Neural progenitor cell (in vitro differentiated cells): Measurements from ENCODE around the gene DLEC1.

Source experiments
- EZH2 ChIP-seq: fragments of 200-600 bp; sonication (generic); IDR thresholded peaks from 2 replicates; pipeline ENCODE4 v1.6.1; 2017; ENCODE audit warnings: antibody characterized with exemption, mild to moderate bottlenecking, moderate library complexity
- TF ChIP-seq, protein P1 (sequence below): fragments of 200-600 bp; sonication (generic); IDR thresholded peaks from 2 replicates; pipeline ENCODE4 v1.5.1; 2017; ENCODE audit warnings: antibody characterized with exemption, mild to moderate bottlenecking

DNA sequence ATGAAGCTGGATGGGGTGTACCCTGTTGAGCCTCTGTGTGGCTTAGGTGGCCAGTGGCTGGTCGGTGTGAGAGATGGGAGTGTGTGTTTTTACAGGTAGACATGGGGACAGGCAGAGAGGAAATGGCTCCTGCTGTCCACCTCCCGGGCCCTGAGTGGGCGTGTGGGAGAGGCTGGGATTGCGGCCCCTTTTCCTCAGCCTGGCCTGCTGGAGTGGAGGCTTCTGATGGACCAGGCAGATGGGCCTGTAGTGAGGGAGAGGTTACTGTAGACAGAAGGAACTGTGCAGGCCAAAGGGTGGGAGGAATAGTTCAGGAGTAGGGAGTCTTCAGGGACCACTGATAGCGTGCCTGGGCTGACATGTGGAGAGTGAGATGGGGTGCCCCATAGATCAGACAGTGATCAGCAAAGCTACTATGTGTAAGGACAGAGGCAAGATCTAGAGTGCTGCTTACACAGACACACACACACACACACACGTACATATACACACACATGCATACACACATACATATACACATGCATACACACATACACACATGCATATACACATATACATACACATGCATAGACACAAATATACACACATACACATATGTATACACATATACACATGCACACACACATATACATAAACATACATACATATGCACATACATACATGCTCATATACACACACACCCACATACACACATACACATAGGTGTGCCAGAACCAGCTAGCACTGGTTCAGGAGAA, 71.5 kb downstream of the DLEC1 start:
- TF ChIP-seq, protein P1, sequence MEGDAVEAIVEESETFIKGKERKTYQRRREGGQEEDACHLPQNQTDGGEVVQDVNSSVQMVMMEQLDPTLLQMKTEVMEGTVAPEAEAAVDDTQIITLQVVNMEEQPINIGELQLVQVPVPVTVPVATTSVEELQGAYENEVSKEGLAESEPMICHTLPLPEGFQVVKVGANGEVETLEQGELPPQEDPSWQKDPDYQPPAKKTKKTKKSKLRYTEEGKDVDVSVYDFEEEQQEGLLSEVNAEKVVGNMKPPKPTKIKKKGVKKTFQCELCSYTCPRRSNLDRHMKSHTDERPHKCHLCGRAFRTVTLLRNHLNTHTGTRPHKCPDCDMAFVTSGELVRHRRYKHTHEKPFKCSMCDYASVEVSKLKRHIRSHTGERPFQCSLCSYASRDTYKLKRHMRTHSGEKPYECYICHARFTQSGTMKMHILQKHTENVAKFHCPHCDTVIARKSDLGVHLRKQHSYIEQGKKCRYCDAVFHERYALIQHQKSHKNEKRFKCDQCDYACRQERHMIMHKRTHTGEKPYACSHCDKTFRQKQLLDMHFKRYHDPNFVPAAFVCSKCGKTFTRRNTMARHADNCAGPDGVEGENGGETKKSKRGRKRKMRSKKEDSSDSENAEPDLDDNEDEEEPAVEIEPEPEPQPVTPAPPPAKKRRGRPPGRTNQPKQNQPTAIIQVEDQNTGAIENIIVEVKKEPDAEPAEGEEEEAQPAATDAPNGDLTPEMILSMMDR = no peak
- TF ChIP-seq EZH2 = no peak
